NK-92 (cell line): ENCODE measurements around the gene CASTOR1.

ENCODE experiments used
- DNase-seq: peaks from one replicate; lab custom pipeline; 2025; ENCODE audit not compliant: unreplicated experiment; lab: John Stamatoyannopoulos, UW

Gene CASTOR1

DNA sequence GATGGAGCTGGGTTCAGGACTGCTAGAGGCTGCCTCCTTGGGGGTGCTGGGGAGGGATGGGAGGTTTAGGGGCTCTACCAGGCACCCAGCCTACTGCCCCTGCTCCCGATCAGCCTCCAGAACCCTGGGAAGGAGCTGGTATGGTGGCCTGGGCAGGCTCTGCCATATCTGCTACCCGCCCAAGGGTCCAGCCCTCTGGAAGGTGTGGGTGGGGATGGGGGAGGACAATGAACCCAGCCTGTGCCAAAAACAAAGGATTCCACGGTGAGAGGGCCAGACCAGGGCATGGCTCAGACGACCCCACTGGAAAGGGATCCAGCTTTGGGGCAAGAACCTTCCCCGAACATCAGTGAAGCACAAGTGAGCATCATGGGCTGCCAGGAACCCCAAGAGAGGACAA lies 3.0 kb downstream of the CASTOR1 start:
- no peak for DNase-seq

DNA sequence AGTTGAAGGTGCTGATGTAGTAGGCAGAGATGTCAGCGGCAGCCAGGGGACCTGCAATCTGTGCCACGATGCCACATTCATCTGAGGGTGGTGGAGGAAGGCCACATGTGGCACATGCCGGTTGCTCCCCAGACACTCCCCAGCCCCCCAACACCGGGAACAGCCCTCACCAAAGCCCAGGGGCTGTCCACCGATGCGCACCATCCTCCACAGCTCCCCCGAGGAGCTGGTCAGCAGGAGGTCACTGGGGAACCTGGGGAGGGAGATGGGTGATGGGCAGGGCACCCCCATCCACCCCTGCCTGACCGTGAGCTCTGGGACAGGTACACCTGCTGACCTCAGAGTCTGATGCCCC lies 3.5 kb downstream of the CASTOR1 start:
- no peak for DNase-seq

GRCh38 chr22:30285176-30285845 lies 4.0 kb downstream of the CASTOR1 start:
- DNase-seq, result no peak

DNA sequence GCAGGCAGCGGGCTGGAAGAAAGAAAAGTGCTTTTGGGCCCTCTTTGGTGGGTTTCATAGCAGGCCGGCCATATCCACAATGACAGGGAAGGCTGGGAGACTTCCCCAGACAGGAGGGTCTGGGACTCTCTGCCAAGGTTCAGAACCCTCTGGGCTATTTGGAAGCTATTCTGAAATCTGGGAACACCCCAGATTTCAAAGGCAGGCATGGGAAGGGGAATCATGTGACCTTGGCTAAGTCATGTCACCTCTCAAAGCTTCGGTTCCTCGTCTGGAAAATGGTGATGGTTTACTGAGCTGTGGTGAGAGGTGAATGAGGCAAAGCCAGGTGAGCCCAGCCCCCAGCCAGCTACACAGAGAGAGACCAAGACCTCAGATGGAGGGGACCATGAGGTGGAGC lies 4.6 kb downstream of the CASTOR1 start:
- no peak for DNase-seq

GRCh38 chr22:30284172-30284571 lies 5.1 kb downstream of the CASTOR1 start:
- no peak for DNase-seq

GRCh38 chr22:30283342-30283741 lies 6.0 kb downstream of the CASTOR1 start:
- DNase-seq, result no peak

DNA sequence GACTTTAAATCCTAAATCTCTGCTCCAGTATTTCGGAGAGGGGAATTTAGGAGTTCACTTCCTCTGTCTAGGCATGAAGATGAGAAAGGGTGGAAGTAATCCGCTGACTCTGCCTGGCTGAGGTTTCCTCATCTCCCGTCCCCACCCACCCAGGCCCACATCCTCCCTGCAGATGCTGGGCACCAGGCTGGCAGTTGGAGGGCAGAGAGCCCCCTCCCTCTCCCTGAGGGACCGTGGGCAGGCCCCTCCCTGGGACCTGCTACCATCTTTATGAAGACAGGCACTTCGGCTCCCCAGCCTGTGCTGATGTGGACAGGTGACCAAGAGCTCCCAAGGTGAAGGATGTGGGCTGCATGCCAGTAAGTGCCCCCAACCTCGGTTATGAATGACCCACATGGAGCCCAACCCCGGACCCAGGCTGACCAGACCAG lies 6.7 kb downstream of the CASTOR1 start:
- DNase-seq, result no peak

- no peak for DNase-seq
Observed at GRCh38 chr22:30280505-30280904, 8.8 kb downstream of the CASTOR1 start.

DNA sequence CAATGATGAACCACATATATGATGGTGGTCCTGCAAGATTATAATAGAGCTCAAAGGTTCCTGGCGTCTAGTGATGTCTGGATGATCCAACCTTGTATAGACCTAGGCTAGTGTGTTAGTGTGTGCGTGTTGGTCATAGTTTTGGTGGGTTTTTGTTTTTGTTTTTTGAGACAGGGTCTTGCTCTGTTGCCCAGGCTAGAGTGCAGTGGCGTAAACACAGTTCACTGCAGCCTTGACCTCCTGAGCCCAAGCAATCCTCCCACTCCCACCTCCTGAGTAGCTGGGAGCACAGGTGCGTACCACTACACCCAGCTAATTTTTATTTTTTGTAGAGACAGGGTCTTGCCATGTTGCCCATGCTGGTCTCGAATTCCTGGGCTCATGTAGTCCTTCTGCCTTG lies 9.4 kb downstream of the CASTOR1 start:
- DNase-seq, result no peak

GRCh38 chr22:30279046-30279788 lies 10.1 kb downstream of the CASTOR1 start:
- DNase-seq, result no peak

DNA sequence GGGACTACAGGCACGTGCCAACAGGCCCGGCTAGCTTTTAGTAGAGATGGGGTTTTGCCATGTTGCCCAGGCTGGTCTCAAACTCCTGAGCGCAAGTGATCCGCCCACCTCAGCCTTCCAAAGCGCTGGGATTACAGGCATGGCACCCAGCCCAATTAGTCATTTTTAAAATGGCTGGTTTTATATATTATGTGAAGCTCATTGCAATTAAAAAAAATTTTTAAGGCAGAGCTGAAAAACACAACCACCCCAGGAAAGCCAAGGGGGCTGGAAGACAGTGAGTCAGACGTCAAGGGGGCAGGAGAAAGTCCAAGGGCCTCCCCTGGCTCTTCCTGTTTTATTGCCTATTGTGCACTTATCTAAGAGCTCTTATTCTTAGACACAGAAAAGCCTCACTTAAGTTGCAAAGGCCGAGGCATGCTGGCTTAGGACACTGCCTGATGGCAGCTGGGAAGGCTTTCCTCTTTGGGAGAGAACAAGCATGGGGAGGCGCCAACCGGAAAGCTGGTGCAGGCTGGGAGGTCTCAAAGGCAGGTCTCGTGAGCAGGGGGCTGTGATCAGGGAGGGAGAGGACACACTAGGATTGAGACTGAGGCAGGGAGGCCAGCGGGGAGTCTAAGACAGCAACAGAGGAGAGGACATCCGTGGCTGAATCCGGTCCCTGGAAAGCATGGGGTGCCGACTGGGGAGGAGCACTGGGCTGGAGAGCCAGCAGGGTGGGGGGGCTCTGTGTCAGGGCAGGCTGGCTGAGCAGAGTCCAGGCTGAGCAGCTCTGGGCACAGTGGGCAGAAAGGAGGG lies 11.6 kb downstream of the CASTOR1 start:
- no peak for DNase-seq

DNA sequence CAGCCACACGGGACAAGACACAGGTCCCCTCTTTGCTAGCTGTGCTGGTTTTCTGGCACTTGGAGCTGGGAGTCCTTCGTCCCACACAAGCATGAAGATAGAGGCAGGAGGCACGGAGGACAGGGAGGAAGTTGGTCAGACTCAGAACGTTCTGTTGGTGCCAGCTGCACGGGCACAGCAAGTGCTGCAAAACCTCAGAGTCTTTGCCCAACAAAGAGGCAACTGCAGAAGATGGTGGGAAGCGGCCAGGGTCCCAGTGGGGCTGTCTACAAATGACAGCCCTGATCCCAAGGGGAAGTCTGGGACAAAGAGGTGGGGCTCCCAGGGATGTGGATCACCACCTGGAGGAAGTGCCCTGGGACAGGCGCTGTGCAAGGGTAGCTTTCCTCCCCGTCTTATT lies 13.3 kb downstream of the CASTOR1 start:
- DNase-seq, result no peak

DNA sequence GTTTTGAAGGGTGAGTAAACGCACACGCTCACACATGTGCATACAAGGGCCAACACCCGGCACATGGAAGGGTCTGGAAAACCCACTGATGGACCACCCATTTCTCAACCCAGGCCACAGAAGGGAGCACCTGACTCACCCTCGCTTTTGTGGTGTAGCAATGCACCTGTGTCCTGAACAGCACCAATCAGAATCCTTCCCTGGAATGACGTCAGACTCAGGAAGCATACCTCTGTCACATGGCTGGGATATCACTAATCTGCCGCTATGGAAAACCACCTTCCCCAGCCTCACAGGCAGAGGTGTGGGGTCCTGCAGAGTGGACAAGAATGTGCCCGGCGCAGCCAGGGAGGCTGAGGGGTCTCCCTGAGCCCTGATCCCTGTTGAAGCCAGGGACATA lies 13.7 kb downstream of the CASTOR1 start:
- DNase-seq, result no peak

DNA sequence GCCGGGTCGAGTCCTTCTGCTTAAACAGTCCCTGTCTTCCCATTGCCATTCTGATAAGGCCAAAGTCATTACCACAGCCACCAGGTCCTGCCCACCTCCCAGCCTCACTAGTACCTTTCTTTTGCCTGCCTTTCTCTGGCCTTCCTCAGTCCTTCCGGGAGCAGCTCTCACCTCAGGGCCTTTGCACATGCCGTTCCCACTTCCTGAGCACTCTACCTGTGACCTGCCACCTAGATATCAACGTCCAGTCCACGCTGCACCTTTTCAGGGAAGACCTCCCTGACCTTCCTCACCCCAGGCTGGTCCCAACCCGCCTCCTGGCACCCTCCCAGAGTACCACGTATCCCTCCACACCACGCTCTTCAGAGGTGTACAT lies 14.9 kb downstream of the CASTOR1 start:
- no peak for DNase-seq

GRCh38 chr22:30273711-30274436 lies 15.4 kb downstream of the CASTOR1 start:
- no peak for DNase-seq

GRCh38 chr22:30272781-30273601 lies 16.3 kb downstream of the CASTOR1 start:
- DNase-seq, result no peak

- no peak for DNase-seq
Observed at GRCh38 chr22:30270832-30271231, 18.5 kb downstream of the CASTOR1 start.

DNA sequence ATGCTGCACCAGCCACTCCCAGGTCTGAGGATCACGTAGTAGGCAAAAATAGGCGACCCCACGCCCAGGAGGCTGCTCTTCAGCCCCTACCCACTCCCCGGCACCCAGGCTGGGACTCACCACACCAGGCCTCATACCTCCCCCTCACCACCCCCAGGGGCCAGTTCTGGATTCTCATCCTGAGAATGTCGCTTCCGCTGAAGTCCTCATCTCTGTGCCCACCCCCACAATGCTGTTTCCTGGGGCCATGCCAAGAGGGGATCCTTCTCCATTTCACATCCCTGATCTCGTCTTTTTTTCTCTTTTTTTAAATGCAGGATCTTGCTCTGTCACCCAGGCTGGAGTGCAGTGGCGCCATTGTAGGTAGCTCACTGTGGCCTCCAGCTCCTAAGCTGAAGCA lies 21.0 kb downstream of the CASTOR1 start:
- no peak for DNase-seq

- DNase-seq, result no peak
Observed at GRCh38 chr22:30267382-30268302, 21.7 kb downstream of the CASTOR1 start.
